ENCODE results near the gene KCTD5.
"Not testable (repeated sequence)": the region's sequence is repeated elsewhere in the genome, so short reads cannot be mapped to it uniquely, and the experiment has no call there.

The KCTD5 gene

DNA sequence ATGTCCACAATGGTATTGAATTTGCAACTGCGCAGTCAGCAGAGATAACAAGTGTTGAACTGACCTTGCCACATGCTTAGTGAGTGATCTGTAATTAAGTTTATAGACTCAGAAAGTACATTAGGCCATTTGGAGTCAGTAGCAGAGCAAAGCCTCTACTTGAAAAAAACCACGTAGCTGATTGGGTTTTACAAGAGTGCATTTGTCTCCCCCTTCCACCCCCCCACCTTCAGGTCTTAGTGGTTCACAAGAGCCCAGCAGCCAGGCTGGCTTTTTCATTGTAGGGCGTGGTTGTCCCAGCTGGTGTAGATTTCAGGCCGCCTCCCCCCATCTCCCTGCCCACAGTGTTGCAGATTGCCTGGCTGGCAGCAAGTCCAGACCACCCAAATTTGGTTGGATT is 2.4 kb upstream of the KCTD5 start:
- H3K36me3 ChIP-seq (ENCODE audit: insufficient read depth); H4K20me1 ChIP-seq (ENCODE audit: insufficient read depth); H3K27me3 ChIP-seq (ENCODE audit: insufficient read depth, low read depth); H2AFZ ChIP-seq (ENCODE audit: low read depth); H3K27ac ChIP-seq; H3K4me2 ChIP-seq; H3K4me1 ChIP-seq (ENCODE audit: low read depth, poor library complexity, severe bottlenecking); H3K4me3 ChIP-seq (IDR thresholded peaks at IDR 0.05; ENCODE audit: insufficient read depth, low read depth, low read length); H3K9ac ChIP-seq: not testable (repeated sequence)
- H3K79me2 ChIP-seq (ENCODE audit: insufficient read depth, low read depth) = peaks cover 18% of the 10 kb centered on the region

- not testable (repeated sequence) for H3K4me1 ChIP-seq (ENCODE audit: low read depth, poor library complexity, severe bottlenecking); H3K36me3 ChIP-seq (ENCODE audit: insufficient read depth); H3K27me3 ChIP-seq (ENCODE audit: insufficient read depth, low read depth); H3K9ac ChIP-seq; H3K4me2 ChIP-seq; H2AFZ ChIP-seq (ENCODE audit: low read depth); H3K27ac ChIP-seq; H4K20me1 ChIP-seq (ENCODE audit: insufficient read depth); H3K4me3 ChIP-seq (IDR thresholded peaks at IDR 0.05; ENCODE audit: insufficient read depth, low read depth, low read length)
- peaks cover 20% of the 10 kb centered on the region for H3K79me2 ChIP-seq (ENCODE audit: insufficient read depth, low read depth)
These were observed 2.0 kb upstream of the KCTD5 start for GRCh38 chr16:2680360-2680759.

DNA sequence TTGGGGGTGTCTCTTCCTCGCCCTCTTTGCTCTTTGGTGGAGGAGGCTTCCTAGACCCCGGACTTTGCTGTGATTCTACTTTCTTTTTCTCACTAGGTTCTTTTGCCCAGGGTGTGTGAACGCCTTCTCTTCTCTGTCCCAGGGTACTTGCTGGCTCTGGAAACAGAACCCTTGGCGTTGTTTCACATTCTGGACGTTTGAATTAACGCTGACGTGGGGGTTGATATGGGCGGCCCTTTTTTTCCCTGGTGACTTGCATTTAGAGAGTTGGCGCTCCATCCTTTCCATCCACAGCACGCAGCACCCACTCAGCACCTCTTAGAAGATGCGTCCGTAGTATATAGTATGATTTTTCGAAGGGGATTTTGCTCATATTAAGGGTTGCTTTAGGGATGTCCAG is 718 bp downstream of the KCTD5 start:
- Histone ChIP-seq H3K27ac (peak overlapping the region; percentile 45; the same call in 1 of the 2 replicates), H2AFZ (ENCODE audit: low read depth) (peak overlapping the region; percentile 93; the same call in 1 of the 2 replicates), H3K9ac (peak overlapping the region; percentile 81), H3K79me2 (ENCODE audit: insufficient read depth, low read depth) (peaks cover 31% of the 10 kb centered on the region), H3K4me2 (peak overlapping the region; percentile 98)
- not testable (repeated sequence) for H3K4me1 ChIP-seq (ENCODE audit: low read depth, poor library complexity, severe bottlenecking); H3K36me3 ChIP-seq (ENCODE audit: insufficient read depth); H4K20me1 ChIP-seq (ENCODE audit: insufficient read depth); H3K27me3 ChIP-seq (ENCODE audit: insufficient read depth, low read depth); H3K4me3 ChIP-seq (IDR thresholded peaks at IDR 0.05; ENCODE audit: insufficient read depth, low read depth, low read length)

DNA sequence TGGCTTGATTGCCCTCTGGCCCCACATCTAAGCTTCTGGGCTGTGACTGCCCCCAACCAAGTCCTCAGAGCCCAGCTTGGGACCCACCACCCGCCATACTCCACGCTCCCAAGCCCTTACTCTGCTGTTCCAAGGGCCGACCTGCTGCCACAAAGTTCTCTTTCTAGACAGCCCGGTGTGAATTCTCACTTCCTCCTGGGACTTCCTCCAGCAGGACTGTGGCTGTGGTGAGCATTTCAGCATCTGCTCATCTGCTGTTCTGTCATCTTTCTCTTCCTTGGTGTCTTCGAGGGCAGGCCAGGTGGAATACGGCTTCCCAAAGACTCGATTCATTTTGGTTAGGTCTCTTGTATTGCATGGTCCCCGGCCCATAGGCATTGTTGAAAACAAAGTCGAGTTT is 3.8 kb downstream of the KCTD5 start:
- not testable (repeated sequence) for H3K9ac ChIP-seq; H3K27me3 ChIP-seq (ENCODE audit: insufficient read depth, low read depth); H3K4me3 ChIP-seq (IDR thresholded peaks at IDR 0.05; ENCODE audit: insufficient read depth, low read depth, low read length); H3K4me2 ChIP-seq; H3K4me1 ChIP-seq (ENCODE audit: low read depth, poor library complexity, severe bottlenecking); H4K20me1 ChIP-seq (ENCODE audit: insufficient read depth); H3K27ac ChIP-seq; H2AFZ ChIP-seq (ENCODE audit: low read depth); H3K36me3 ChIP-seq (ENCODE audit: insufficient read depth)
- H3K79me2 ChIP-seq (ENCODE audit: insufficient read depth, low read depth) = peaks cover 37% of the 10 kb centered on the region

DNA sequence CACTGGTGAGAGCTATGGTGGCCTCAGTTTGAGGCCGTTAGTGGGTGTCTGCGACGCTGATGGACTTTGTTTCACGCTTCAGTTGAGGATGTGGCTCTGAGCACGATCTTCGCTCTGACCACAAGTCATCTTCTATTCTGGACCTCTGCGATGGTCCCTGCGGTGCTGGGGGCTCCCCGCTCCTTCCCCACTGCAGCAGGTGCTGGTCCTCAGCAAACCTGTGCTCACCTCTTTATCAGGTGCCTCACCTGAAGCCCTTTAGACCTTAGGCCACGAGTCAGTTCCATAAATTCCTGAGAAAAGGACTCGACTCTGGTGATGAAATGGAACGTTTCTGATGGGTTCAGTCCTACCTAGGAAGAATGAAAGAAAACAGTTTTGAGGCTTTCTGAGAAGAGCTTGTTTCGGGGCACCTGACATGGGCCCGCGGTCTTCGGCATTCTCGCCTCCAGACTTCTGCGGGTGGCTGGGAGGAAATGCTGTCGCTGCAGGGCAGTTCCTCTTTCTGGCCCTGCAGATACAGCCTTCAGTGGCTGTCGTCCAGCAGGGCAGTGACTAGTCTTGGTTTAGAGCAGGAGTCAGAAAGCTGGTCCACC is 4.7 kb downstream of the KCTD5 start:
- TF ChIP-seq, protein P1, sequence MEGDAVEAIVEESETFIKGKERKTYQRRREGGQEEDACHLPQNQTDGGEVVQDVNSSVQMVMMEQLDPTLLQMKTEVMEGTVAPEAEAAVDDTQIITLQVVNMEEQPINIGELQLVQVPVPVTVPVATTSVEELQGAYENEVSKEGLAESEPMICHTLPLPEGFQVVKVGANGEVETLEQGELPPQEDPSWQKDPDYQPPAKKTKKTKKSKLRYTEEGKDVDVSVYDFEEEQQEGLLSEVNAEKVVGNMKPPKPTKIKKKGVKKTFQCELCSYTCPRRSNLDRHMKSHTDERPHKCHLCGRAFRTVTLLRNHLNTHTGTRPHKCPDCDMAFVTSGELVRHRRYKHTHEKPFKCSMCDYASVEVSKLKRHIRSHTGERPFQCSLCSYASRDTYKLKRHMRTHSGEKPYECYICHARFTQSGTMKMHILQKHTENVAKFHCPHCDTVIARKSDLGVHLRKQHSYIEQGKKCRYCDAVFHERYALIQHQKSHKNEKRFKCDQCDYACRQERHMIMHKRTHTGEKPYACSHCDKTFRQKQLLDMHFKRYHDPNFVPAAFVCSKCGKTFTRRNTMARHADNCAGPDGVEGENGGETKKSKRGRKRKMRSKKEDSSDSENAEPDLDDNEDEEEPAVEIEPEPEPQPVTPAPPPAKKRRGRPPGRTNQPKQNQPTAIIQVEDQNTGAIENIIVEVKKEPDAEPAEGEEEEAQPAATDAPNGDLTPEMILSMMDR (conservative IDR thresholded peaks at IDR 0.05; ENCODE audit: low read depth, low read length) = no peak
- Histone ChIP-seq H3K27ac (no peak overlapping the region), H3K4me1 (ENCODE audit: low read depth, poor library complexity, severe bottlenecking) (no peaks in the 10 kb centered on the region), H4K20me1 (ENCODE audit: insufficient read depth) (no peaks in the 10 kb centered on the region), H3K36me3 (ENCODE audit: insufficient read depth) (no peaks in the 10 kb centered on the region), H2AFZ (ENCODE audit: low read depth) (no peak overlapping the region), H3K4me3 (IDR thresholded peaks at IDR 0.05; ENCODE audit: insufficient read depth, low read depth, low read length) (no peak overlapping the region), H3K4me2 (no peak overlapping the region), H3K27me3 (ENCODE audit: insufficient read depth, low read depth) (no peaks in the 10 kb centered on the region), H3K79me2 (ENCODE audit: insufficient read depth, low read depth) (peaks cover 37% of the 10 kb centered on the region), H3K9ac (no peak overlapping the region)

DNA sequence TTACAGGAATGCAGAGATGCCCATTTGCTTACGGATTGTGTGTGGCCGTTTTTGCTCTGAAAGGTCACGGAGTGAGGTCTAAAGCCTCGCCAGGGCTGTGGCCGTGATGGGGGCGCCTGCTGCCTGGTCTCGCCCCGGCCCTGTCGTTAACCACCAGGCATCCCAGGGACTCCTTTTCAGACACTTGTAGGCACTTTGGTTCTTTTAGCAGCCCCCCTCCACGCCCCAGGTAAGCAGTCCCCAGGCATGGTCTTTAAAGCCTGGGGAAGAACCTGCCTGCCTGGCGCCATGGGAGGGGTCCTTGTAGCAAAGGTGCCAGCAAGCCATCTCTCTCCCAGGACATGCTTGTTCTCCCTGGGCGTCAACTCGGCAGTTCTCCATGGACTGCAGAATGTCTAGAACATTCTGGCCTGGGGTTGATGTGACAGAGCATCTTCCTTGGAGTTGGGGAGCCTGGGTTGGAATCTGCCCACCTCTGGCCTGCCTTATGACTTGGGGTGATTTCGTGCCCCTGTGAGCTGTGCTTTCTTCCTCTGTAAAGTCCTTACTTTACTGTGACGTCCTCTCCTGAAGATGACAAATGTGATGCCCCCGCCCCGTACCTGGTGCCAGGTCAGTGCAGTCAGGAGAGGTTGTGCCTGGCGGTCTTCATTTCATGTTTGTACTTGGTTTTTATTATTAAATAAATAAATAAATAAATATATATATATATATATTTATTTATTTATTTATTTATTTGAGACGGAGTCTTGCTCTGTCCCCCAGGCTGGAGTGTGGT is 5.4 kb downstream of the KCTD5 start:
- H3K27me3 ChIP-seq (ENCODE audit: insufficient read depth, low read depth) = no peaks in the 10 kb centered on the region
- no peak overlapping the region for H3K4me3 ChIP-seq (IDR thresholded peaks at IDR 0.05; ENCODE audit: insufficient read depth, low read depth, low read length)
- no peak overlapping the region for H2AFZ ChIP-seq (ENCODE audit: low read depth)
- H3K9ac ChIP-seq = no peak overlapping the region
- no peaks in the 10 kb centered on the region for H4K20me1 ChIP-seq (ENCODE audit: insufficient read depth)
- H3K4me2 ChIP-seq = no peak overlapping the region
- H3K36me3 ChIP-seq (ENCODE audit: insufficient read depth) = no peaks in the 10 kb centered on the region
- no peaks in the 10 kb centered on the region for H3K4me1 ChIP-seq (ENCODE audit: low read depth, poor library complexity, severe bottlenecking)
- TF ChIP-seq, protein P1 (conservative IDR thresholded peaks at IDR 0.05; ENCODE audit: low read depth, low read length) = no peak
- H3K79me2 ChIP-seq (ENCODE audit: insufficient read depth, low read depth) = peaks cover 34% of the 10 kb centered on the region
- no peak overlapping the region for H3K27ac ChIP-seq

- H3K4me2 ChIP-seq; H4K20me1 ChIP-seq (ENCODE audit: insufficient read depth); H3K4me3 ChIP-seq (IDR thresholded peaks at IDR 0.05; ENCODE audit: insufficient read depth, low read depth, low read length); H3K36me3 ChIP-seq (ENCODE audit: insufficient read depth); H3K9ac ChIP-seq; H3K27ac ChIP-seq; H2AFZ ChIP-seq (ENCODE audit: low read depth); H3K27me3 ChIP-seq (ENCODE audit: insufficient read depth, low read depth); H3K4me1 ChIP-seq (ENCODE audit: low read depth, poor library complexity, severe bottlenecking): not testable (repeated sequence)
- peaks cover 24% of the 10 kb centered on the region for H3K79me2 ChIP-seq (ENCODE audit: insufficient read depth, low read depth)
These were observed 7.1 kb downstream of the KCTD5 start for GRCh38 chr16:2689422-2689821.
